ENCODE measurements around the gene CXCL17. TPM values are rescaled to one million over a fixed set of nuclear protein-coding genes. Genes with fewer than 3 reads are reported as not detected.

Gene CXCL17
- total and polyA plus RNA-seq, 7 donors = 0.05 to 0.11 TPM; not detected in 5

DNA sequence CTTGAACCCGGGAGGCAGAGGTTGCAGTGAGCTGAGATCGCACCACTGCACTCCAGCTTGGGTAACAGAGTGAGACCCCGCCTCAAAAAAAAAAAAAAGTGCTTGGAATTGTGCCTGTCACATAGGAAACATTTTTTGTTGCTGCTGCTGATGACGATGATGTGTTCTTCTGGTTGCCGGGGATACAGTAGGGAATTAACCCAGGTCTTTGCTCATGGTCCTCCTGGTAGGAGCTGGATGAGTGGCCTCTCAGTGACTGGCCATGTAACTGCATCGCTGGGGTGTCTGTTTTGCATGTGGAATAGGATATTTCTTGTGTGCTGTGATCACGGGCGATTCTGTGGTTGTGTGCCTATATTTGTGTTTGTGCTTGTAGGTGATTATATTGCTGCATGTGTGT lies 48.0 kb downstream of the CXCL17 start:
- Histone ChIP-seq H3K36me3 (ENCODE audit: insufficient read depth in 1 of 2, low read depth in 1 of 2) (no peaks in the 10 kb centered on the region), H3K27ac (no peak overlapping the region), H3K27me3 (ENCODE audit: insufficient read depth in 3 of 3, low read length in 2 of 3) (peaks cover 0 to 8% (median 4%) of the 10 kb centered on the region in 3 donors), H3K4me3 (no peak overlapping the region), H3K9me3 (no peaks in the 10 kb centered on the region), H3K4me1 (peaks cover 6% of the 10 kb centered on the region)
- TF ChIP-seq, protein P1, sequence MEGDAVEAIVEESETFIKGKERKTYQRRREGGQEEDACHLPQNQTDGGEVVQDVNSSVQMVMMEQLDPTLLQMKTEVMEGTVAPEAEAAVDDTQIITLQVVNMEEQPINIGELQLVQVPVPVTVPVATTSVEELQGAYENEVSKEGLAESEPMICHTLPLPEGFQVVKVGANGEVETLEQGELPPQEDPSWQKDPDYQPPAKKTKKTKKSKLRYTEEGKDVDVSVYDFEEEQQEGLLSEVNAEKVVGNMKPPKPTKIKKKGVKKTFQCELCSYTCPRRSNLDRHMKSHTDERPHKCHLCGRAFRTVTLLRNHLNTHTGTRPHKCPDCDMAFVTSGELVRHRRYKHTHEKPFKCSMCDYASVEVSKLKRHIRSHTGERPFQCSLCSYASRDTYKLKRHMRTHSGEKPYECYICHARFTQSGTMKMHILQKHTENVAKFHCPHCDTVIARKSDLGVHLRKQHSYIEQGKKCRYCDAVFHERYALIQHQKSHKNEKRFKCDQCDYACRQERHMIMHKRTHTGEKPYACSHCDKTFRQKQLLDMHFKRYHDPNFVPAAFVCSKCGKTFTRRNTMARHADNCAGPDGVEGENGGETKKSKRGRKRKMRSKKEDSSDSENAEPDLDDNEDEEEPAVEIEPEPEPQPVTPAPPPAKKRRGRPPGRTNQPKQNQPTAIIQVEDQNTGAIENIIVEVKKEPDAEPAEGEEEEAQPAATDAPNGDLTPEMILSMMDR (IDR thresholded peaks at IDR 0.05) = no peak
- 78 to 87% (median 83%) methylated on average over 8 of the region's 8 CpGs for WGBS, 3 donors
- DNase-seq (no peak), ATAC-seq (no peak)
- intact Hi-C loops (cut with DNase I) = loop anchor here in 1 of 2 donors (10.0 kb wide), 1 partner anchor 260 kb away; the partner anchor contains the start of gene POU2F2

DNA sequence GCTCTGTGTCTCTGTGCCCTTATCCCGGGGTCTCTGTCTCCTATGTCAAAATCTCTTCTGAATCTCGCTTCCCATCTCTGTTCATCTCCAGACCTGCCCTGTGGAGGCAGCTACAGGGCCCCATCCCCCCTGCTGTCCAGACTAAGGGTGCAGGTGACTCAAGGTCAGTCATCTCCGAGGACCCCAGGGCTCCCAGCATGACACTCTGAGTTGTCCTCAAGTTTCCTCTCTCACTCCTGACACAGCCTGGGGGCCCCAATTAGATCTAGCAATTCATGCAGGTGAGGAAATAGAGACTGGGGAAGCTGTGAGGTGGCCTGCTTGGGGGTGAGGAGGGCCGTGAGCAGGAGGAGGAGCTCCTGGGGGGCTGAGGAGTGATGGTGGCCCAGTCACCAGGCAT lies 50.6 kb downstream of the CXCL17 start:
- Histone ChIP-seq H3K27ac (no peak overlapping the region), H3K4me3 (no peak overlapping the region), H3K4me1 (no peaks in the 10 kb centered on the region), H3K27me3 (ENCODE audit: insufficient read depth in 3 of 3, low read length in 2 of 3) (peaks cover 0 to 33% (median 5%) of the 10 kb centered on the region in 3 donors), H3K36me3 (ENCODE audit: insufficient read depth in 1 of 2, low read depth in 1 of 2) (no peaks in the 10 kb centered on the region), H3K9me3 (no peaks in the 10 kb centered on the region)
- intact Hi-C loops (cut with DNase I) = loop anchor here in 1 of 2 donors (10.0 kb wide), 1 partner anchor 257 kb away; the partner anchor contains the start of gene POU2F2
- TF ChIP-seq, protein P1 (IDR thresholded peaks at IDR 0.05) = no peak
- ATAC-seq = no peak
- no peak for DNase-seq
- WGBS, 3 donors = 68 to 72% (median 71%) methylated on average over 4 of the region's 4 CpGs

DNA sequence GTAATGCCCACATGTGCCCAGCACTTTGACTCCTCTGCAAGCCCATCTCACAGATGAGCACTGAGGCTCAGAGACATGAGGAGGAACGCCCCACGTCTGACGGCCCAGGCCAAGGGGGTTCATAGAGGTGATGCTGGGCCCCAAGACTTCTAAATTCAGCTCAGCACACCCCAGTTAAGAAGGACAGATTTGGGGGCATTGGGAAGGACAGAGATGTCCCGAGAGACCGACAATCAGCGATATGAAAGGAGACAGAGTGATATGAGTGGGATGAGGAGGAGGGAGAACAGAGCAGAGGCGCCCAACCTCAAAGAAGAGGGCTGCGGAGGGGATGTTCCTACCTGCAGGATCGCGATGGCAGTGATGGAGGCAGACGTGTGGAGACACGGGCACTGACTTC lies 52.8 kb downstream of the CXCL17 start, which contains the start of gene CNFN:
CNFN (minus strand) TSS at position 399 of the 400 bp plus-strand sequence. CDS start 1,260 bp downstream, outside the sequence.
- WGBS, 3 donors = 49 to 55% (median 55%) methylated on average over 12 of the region's 12 CpGs
- Histone ChIP-seq H3K36me3 (ENCODE audit: insufficient read depth in 1 of 2, low read depth in 1 of 2) (no peaks in the 10 kb centered on the region), H3K4me3 (no peak within 1 kb of the TSS), H3K9me3 (no peaks in the 10 kb centered on the region), H3K27me3 (ENCODE audit: insufficient read depth in 3 of 3, low read length in 2 of 3) (peaks cover 0 to 50% (median 7%) of the 10 kb centered on the region in 3 donors), H3K4me1 (no peaks in the 10 kb centered on the region), H3K27ac (no peak within 1 kb of the TSS)
- no peak for DNase-seq
- no peak for ATAC-seq
- TF ChIP-seq, protein P1 (IDR thresholded peaks at IDR 0.05) = no peak
- intact Hi-C loops (cut with DNase I) = loop anchor here in 1 of 2 donors (10.0 kb wide), 1 partner anchor 255 kb away; the partner anchor contains the start of gene POU2F2

DNA sequence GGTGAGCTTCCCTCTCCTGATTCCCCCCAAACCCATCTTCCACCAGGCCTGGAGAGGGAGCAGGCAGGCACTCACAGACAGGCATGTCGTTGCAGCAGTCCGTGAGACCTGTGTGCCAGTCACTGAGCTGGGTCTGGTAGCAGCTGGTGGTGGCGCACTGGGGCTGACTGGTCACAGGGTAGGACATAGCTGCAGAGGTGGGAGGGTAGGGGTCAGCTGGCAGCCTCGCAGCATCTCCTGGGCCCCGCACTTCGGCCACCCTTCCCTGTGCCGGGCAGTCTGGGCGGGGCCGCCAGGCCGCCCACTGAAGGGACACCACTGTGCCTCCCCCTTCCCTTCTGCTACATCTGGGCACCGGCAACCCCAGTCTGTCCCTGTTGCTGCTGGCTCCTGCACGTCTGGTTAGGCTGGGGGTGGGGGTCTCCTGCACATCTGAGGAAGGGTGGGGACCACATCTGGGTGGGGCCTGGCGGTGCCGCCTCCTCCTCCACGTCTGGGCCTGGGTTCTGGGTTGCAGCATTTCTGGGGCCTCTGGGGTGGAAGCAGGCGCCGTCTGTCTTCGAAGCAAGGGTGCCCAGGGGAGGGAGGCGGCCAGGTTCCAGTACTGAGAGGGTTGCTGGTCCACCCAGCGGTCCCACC lies 53.8 kb downstream of the CXCL17 start:
- Histone ChIP-seq H3K36me3 (ENCODE audit: insufficient read depth in 1 of 2, low read depth in 1 of 2) (no peaks in the 10 kb centered on the region), H3K9me3 (no peaks in the 10 kb centered on the region), H3K4me1 (no peaks in the 10 kb centered on the region), H3K4me3 (no peak overlapping the region), H3K27me3 (ENCODE audit: insufficient read depth in 3 of 3, low read length in 2 of 3) (peaks cover 0 to 54% (median 7%) of the 10 kb centered on the region in 3 donors), H3K27ac (no peak overlapping the region)
- DNase-seq = no peak
- intact Hi-C loops (cut with DNase I) = no loop called here
- ATAC-seq = no peak
- WGBS, 3 donors = 72 to 78% (median 73%) methylated on average over 17 to 20 of the region's 20 CpGs
- TF ChIP-seq, protein P1 (IDR thresholded peaks at IDR 0.05) = no peak

All from psoas muscle (tissue), 8 donors.